Measurements from ENCODE around the gene CES1.
A peak's percentile ranks its signal among the peaks of the same experiment; 100 is the strongest.
"Not testable (repeated sequence)": the region's sequence is repeated elsewhere in the genome, so short reads cannot be mapped to it uniquely, and the experiment has no call there.

CES1 gene

GRCh38 chr16:55846598-55847346, 13.9 kb upstream of the CES1 start:
- H3K4me3 ChIP-seq (ENCODE audit: low read depth, low read length), result no peak overlapping the region
- no peak for DNase-seq (ENCODE audit: low read depth)
- no peak for TF ChIP-seq CTCF (IDR thresholded peaks at IDR 0.05; ENCODE audit: low read depth, low read length, missing control alignments)

DNA sequence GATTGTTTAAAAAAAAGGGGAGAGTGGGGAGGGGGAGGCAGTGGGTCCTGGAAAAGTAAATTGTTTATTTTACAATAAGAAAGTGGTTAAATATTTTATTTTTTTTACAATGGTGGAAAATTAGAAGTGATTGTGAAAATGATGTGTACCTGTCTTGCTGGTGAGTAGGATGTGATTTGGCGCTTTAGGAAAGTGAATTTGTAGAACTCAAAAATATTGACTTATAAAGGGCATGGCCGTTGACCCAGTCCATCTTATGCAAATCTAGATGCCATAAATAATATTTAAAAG, 10.2 kb upstream of the CES1 start:
- DNase-seq (ENCODE audit: low read depth), result no peak
- no peak for TF ChIP-seq CTCF (IDR thresholded peaks at IDR 0.05; ENCODE audit: low read depth, low read length, missing control alignments)
- H3K4me3 ChIP-seq (ENCODE audit: low read depth, low read length), result no peak overlapping the region

DNA sequence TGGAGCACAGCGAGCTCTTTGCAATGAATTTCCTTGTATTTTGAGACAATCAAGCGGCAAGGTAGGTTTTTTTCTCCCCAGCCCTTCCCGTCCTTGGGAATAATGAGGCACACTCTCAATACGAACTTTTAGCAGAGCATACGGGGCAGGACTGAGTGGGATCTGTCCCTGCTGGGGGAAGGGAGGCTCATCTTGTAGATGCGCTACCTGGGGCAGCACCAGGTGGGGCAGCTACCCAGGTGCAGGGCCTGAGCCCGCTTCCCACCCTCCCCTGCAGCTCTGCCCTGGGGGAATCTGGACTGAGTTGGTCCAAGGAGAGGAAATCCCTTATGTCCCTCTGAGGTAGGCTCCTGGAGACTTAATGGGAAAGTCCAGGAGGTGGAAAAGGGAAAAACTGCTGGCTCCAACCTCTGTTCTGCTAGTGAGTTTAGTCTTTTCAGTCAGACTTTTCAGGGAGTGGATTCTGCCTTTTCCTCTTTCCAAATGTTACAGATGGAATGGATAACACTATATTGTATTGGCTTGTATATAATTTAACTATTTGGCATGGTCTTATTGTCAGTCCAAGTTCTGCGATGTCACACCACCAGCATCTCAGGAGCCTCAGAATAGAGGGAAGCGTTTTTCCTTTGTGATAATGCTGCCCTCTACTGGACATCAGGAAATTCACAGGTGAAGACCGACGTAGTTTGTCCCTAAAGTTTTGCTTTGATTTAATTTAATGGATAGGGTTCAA, 9.6 kb upstream of the CES1 start:
- H3K4me3 ChIP-seq (ENCODE audit: low read depth, low read length), result no peak overlapping the region
- no peak for DNase-seq (ENCODE audit: low read depth)
- peak; percentile 59 for TF ChIP-seq CTCF (IDR thresholded peaks at IDR 0.05; ENCODE audit: low read depth, low read length, missing control alignments)

DNA sequence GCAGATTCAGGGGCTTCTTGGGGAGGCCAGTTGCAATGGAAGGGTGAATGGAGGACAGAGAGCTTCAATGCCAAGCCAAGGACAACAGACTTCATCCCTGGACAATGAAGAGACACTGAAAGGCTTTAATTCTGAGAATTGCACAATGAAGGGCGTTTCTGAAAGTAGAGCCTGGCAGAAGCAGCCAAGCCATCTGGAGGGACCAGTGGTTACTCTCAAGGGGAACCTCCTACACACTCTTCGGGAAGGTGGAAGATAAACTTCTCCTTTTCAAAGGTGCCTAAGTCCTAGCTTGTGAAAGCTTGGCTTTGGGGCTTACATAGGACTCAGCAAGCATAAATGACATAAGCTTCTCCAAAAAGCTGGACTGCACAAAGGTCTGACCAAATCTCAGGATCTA, 6.2 kb upstream of the CES1 start:
- H3K4me3 ChIP-seq (ENCODE audit: low read depth, low read length), result no peak overlapping the region
- no peak for TF ChIP-seq CTCF (IDR thresholded peaks at IDR 0.05; ENCODE audit: low read depth, low read length, missing control alignments)
- DNase-seq (ENCODE audit: low read depth), result no peak

- no peak for DNase-seq (ENCODE audit: low read depth)
- no peak for TF ChIP-seq CTCF (IDR thresholded peaks at IDR 0.05; ENCODE audit: low read depth, low read length, missing control alignments)
Observed at GRCh38 chr16:55836158-55836611, 3.3 kb upstream of the CES1 start.

GRCh38 chr16:55835581-55835980, 2.7 kb upstream of the CES1 start:
- no peak overlapping the region for H3K4me3 ChIP-seq (ENCODE audit: low read depth, low read length)
- DNase-seq (ENCODE audit: low read depth), result no peak
- TF ChIP-seq CTCF (IDR thresholded peaks at IDR 0.05; ENCODE audit: low read depth, low read length, missing control alignments), result no peak

More at GRCh38 chr16:55836158-55836611, 3.3 kb upstream of the CES1 start:
- H3K4me3 ChIP-seq (ENCODE audit: low read depth, low read length), result no peak overlapping the region

- DNase-seq (ENCODE audit: low read depth); H3K4me3 ChIP-seq (ENCODE audit: low read depth, low read length): not testable (repeated sequence)
Observed at GRCh38 chr16:55835173-55835572, 2.3 kb upstream of the CES1 start.
